HPDE6-E6E7 (cell line): ENCODE results near the gene ATP13A1.
A peak's percentile ranks its signal among the peaks of the same experiment; 100 is the strongest.
"Not testable (repeated sequence)": the region's sequence is repeated elsewhere in the genome, so short reads cannot be mapped to it uniquely, and the experiment has no call there.

Source experiments
- DNase-seq: peaks from one replicate; pipeline ENCODE4 v3.0.0; 2011; ENCODE audit warnings: missing footprints; ENCODE audit errors: extremely low spot score

ATP13A1 gene

DNA sequence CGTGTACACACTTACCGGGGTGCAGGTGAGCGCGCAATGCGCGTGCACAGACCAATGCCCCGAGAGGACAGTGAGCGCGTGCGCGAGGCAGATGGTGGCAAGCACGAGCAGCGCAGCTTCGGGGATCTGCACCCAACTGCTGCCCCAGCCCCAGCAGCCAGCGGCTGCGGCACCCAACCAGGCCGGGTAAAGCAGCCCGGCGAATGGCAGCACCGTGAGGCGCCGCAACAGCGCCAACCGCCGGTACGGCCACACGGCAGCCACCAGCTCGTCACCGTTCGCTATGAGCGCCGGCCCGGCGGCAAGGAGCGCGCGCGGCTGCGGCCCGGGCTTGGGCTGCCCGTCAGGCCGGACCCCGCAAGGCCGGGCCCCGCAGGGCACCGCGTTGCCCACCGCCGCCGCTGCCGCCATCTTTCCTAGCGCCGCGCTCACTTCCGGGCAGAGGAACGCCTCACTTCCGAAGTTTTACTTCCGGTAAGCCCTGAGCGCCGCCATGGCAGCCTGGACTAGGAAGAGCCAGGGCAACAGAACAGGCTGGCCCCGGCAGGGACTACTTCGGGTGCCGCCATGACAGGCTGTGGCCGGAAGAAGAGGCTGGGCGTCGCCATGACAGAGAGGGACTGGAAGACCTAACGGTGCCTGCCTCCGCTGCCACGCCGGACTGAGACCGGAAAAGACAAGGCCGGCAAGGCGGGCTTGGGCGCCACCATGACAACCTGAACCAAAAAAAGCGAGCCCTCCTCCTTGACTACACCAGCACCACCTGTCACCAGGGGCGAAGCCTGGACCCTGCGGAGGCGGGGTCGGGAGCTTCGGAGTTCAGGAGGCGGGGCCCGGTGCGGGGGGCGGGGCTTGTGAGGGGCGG is at the start of gene ATP13A1:
Gene ATP13A1 (minus strand): TSS at position 421 of the 865 bp plus-strand sequence. CDS start 10 bp downstream, at position 411.
- DNase-seq: peak; percentile 82

DNA sequence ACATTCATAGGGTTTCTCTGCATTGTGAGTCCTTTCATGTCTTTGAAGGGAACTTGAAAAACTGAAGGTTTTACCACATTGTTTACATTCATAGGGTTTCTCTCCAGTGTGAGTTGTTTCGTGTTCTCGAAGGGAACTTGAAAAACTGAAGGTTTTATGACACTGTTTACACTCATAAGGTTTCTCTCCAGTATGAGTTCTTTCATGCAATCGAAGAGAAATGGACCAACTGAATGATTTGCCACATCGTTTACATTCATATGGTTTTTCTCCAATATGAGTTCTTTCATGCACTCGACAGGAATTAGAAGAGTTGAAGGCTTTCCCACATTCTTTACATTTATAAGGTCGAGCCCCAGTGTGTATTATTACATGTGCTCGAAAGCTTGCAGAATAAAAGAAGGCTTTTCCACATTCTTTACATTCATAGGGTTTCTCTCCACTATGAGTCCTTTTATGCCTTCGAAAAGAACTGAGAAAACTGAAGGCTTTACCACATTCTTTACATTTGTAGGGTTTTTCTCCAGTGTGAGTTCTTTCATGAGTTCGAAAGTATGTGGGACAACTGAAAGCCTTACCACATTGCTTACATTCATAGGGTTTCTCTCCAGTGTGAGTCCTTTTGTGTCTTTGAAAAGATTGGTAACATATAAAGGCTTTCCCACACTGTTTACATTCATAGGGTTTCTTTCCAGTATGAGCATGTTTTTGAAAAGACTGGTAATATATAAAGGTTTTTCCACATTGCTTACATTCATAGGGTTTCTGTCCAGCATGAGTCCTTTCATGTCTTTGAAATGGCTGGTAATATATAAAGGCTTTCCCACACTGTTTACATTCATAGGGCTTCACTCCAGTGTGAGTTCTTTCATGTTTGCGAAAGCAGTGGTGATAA is 48.7 kb upstream of the ATP13A1 start:
- DNase-seq: no peak

GRCh38 chr19:19711306-19711933 is 47.9 kb upstream of the ATP13A1 start:
- DNase-seq: no peak

DNA sequence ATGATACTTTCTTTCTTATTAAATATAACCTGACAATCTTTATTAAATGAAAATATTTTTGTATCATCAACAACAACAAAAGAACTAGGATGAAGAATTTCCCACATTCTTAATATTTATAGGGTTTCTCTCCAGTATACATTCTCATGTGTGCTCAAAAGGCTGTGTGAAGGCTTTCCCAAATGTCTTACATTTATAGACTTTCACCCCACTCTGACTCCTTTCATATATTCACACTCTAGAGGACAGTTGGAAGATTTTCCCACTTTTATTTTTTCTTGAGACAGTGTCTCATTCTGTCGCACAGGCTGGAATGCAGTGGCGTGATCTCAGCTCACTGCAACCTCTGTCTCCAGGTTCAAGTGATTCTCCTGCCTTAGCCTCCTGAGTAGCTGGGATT is 47.0 kb upstream of the ATP13A1 start:
- DNase-seq: no peak

- DNase-seq: no peak
Observed at GRCh38 chr19:19704836-19705235, 41.4 kb upstream of the ATP13A1 start.

DNA sequence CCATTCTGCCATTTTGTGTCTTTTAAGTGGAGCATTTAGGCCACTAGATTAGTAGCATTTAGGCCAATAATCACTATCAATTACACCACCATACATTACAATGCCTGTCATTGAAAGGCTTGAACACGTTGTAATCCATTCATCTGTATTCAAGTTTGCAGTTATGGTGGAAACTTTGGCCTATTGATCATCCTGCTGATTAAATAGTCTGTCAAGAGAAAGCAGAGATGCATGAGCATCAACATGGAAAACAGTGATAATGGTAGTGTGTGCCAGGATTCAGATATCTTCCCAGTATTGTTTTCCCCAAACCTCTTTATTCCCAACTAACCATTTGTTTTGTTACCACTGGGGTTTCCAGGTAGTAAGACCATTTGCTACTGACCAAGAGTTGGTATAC is 37.0 kb upstream of the ATP13A1 start:
- not testable (repeated sequence) for DNase-seq

DNA sequence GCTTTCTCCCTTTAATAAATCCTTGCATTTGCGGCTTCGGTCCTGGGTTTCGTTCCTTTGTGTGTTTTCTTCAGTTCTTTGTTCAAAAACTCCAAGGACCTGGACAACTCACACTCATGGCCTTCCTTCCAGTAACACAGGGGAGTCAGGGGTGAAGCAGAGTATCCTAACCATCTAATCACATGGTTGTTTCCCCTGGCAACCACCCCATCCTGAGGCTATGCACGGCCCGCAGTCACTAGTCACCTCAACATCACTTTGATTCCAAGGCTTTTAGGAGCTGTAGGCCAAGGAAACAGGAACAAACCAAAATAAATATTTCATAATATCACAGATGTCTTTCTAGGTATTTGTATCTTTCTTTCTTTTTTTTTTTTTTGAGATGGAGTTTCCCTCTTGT is 34.1 kb upstream of the ATP13A1 start:
- DNase-seq: no peak

DNA sequence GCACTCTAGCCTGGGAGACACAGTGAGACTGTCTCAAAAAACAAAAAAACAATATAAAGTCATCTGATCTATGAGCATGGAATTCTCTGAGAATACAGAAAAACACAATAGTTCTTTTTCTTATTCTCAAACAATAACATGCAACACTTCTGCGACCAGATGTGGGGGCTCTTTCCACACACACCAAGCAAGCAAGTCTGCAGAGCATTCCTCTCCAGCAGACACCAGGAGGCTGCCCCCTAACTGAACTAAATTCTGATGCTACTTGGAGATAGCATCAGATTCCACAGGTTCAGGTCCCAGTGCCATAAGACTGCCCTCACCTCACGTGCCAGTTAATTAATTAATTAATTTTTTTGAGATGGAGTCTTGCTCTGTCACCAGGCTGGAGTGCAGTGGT is 32.9 kb upstream of the ATP13A1 start:
- DNase-seq: no peak

DNA sequence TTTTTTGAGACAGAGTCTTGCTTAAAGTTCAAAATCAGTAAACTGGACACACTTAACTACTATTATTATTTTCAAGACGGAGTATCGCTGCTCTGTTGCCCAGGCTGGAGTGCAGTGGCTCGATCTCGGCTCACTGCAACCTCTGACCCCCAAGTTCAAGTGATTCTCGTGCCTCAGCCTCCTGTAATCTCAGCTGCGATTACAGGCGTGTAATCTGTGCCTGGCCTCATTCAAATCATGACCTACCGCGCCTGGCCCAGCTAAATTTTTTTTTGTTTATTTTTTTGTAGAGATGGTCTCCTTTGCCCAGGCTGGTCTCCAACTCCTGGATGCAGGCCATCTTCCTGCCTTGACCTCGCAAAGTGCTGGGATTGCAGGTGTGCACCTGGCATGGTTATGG is 28.2 kb upstream of the ATP13A1 start:
- no peak for DNase-seq

DNA sequence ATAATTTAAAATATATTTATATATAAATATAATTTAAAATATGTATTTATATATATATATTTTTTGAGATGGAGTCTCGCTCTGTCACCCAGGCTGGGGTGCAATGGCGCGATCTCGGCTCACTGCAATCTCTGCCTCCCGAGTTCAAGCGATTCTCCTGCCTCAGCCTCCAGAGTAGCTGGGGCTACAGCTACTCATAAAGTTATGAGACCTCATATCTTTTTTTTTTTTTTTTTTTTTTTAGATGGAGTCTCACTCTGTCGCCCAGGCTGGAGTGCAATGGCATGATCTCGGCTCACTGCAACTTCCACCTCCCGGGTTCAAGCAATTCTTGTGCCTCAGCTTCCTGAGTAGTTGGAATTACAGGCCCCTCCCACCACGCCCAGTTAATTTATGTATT is 25.5 kb upstream of the ATP13A1 start:
- not testable (repeated sequence) for DNase-seq

DNA sequence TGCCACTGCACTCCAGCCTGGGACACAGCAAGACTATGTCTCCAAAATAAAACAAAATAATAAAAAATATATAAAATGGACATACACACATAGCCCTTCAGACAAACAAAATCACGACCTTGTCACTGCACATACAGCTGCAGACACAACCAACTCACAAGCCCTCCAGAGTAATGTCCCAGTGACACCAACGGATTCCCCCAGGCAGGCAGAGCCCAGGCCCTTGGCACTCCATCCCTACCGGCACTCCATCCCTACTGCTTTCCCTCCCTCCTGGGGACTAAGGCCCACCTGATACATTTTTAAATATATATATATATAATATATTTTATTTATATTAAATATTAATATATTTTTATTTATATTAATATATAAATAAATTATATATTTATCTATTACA is 23.6 kb upstream of the ATP13A1 start:
- no peak for DNase-seq

GRCh38 chr19:19686580-19686979 is 23.1 kb upstream of the ATP13A1 start:
- no peak for DNase-seq

- not testable (repeated sequence) for DNase-seq
Observed at GRCh38 chr19:19686119-19686518, 22.6 kb upstream of the ATP13A1 start.

- DNase-seq: no peak
Observed at GRCh38 chr19:19679176-19680073, 15.9 kb upstream of the ATP13A1 start.

DNA sequence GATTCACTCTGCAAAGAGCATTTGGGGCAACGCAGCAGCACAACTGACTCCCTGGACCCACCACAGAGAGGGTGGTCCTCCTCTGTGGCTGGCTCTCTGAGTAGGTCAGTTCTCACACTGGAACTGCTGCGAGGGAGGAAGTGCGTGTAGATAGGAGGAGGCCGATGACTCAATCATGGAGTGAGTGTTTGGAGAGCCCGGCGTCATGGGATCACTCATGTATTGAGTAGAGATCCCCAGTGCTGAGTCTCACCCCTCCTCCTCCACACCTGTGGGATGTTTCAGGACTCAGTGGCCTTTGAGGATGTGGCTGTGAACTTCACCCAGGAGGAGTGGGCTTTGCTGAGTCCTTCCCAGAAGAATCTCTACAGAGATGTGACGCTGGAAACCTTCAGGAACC is 14.1 kb upstream of the ATP13A1 start:
- no peak for DNase-seq

DNA sequence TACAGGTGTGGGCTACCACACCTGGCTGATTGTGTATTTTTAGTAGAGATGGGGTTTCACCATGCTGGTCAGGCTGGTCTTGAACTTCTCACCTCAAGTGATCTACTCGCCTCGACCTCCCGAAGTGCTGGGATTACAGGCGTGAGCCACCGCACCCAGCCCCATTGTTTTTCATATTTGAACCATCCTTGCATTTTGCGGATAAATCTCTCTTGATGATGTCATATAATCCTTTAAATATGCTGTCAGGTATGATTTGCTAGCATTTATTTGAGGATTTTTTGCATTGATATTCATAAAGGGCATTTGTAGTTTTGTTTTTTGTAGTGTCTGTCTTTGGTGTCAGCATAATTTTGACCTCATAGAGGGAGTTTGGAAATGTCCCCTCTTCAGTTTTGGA is 10.8 kb upstream of the ATP13A1 start:
- no peak for DNase-seq

DNA sequence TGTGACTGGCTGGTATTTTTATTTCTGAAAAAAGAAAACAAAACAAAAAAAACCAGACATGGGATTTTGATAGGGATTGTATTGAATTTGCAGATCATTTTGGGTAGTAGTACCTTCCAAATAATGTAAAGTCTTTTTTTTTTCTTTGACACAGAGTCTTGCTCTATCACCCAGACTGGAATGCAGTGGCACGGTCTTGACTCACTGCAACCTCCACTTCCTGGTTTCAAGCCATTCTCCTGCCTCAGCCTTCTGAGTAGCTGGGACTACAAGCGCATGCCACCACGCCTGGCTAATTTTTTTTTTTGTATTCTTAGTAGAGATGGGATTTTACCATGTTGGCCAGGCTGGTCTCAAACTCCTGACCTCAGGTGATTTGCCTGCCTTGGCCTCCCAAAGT is 9.3 kb upstream of the ATP13A1 start:
- no peak for DNase-seq

GRCh38 chr19:19670070-19670551 is 6.6 kb upstream of the ATP13A1 start:
- no peak for DNase-seq

GRCh38 chr19:19668230-19669012 is 4.9 kb upstream of the ATP13A1 start, which contains the start of gene ZNF101:
Gene ZNF101, plus strand, starts transcription at chr19:19668839. Its CDS starts 125 bp downstream, at chr19:19668964.
- DNase-seq: peak; percentile 93

GRCh38 chr19:19665420-19665948 is 2.0 kb upstream of the ATP13A1 start:
- not testable (repeated sequence) for DNase-seq
